ENCODE results near the gene ZFP64.
"Not testable (repeated sequence)": the region's sequence is repeated elsewhere in the genome, so short reads cannot be mapped to it uniquely, and the experiment has no call there.

Gene ZFP64

GRCh38 chr20:52200870-52201269, 9.3 kb upstream of the ZFP64 start:
- no peak for DNase-seq

- DNase-seq: no peak
Observed at GRCh38 chr20:52196845-52197244, 5.3 kb upstream of the ZFP64 start.

GRCh38 chr20:52193886-52194545, 2.4 kb upstream of the ZFP64 start:
- no peak for DNase-seq

GRCh38 chr20:52193133-52193532, 1.6 kb upstream of the ZFP64 start:
- DNase-seq: no peak

GRCh38 chr20:52192719-52193007, 1.1 kb upstream of the ZFP64 start:
- not testable (repeated sequence) for DNase-seq

GRCh38 chr20:52191916-52192718, 538 bp upstream of the ZFP64 start:
- peak; percentile 43 for DNase-seq

GRCh38 chr20:52190437-52191131, 995 bp downstream of the ZFP64 start:
- DNase-seq: peak; percentile 18

- no peak for DNase-seq
Observed at GRCh38 chr20:52181766-52182165, 9.8 kb downstream of the ZFP64 start.

GRCh38 chr20:52180180-52180840, 11.3 kb downstream of the ZFP64 start:
- no peak for DNase-seq

- no peak for DNase-seq
Observed at GRCh38 chr20:52179331-52180179, 12.0 kb downstream of the ZFP64 start.

GRCh38 chr20:52178691-52179090, 12.9 kb downstream of the ZFP64 start:
- no peak for DNase-seq

- DNase-seq: no peak
Observed at GRCh38 chr20:52175840-52176239, 15.7 kb downstream of the ZFP64 start.

GRCh38 chr20:52172392-52173047, 19.1 kb downstream of the ZFP64 start:
- no peak for DNase-seq

- DNase-seq: no peak
Observed at GRCh38 chr20:52171025-52171424, 20.6 kb downstream of the ZFP64 start.

GRCh38 chr20:52168116-52168515, 23.5 kb downstream of the ZFP64 start:
- no peak for DNase-seq

- DNase-seq: no peak
Observed at GRCh38 chr20:52167232-52167840, 24.2 kb downstream of the ZFP64 start.

GRCh38 chr20:52166150-52166549, 25.4 kb downstream of the ZFP64 start:
- no peak for DNase-seq

- no peak for DNase-seq
Observed at GRCh38 chr20:52160621-52161204, 30.9 kb downstream of the ZFP64 start.

GRCh38 chr20:52160049-52160570, 31.5 kb downstream of the ZFP64 start:
- DNase-seq: no peak

- DNase-seq: no peak
Observed at GRCh38 chr20:52154575-52154974, 37.0 kb downstream of the ZFP64 start.

GRCh38 chr20:52153896-52154295, 37.7 kb downstream of the ZFP64 start:
- DNase-seq: no peak

Measured in activated gamma-delta T cell treated with Interleukin-2 at 50 U/mL for 16 hours (primary cell).